Fibroblast of skin of back (primary cell): Measurements from ENCODE around the gene LECT2.
A peak's percentile ranks its signal among the peaks of the same experiment; 100 is the strongest.

Experiments
- DNase-seq: peaks from one replicate; pipeline ENCODE4 v3.0.0-alpha.2; 2013

Gene LECT2

GRCh38 chr5:135930949-135931295 lies 23.9 kb downstream of the LECT2 start:
- DNase-seq = no peak

GRCh38 chr5:135930029-135930948 lies 24.5 kb downstream of the LECT2 start:
- DNase-seq = no peak

GRCh38 chr5:135921388-135921787 lies 33.4 kb downstream of the LECT2 start:
- DNase-seq = peak; percentile 6

- DNase-seq = no peak
These were observed 34.6 kb downstream of the LECT2 start for GRCh38 chr5:135920199-135920598.

GRCh38 chr5:135916638-135917263 lies 38.0 kb downstream of the LECT2 start:
- no peak for DNase-seq

- DNase-seq = no peak
These were observed 39.2 kb downstream of the LECT2 start for GRCh38 chr5:135915466-135916001.

GRCh38 chr5:135913713-135914626 lies 40.8 kb downstream of the LECT2 start:
- no peak for DNase-seq

- DNase-seq = no peak
These were observed 49.6 kb downstream of the LECT2 start for GRCh38 chr5:135905144-135905543.

- no peak for DNase-seq
These were observed 53.1 kb downstream of the LECT2 start for GRCh38 chr5:135901633-135902032.

GRCh38 chr5:135900276-135900675 lies 54.5 kb downstream of the LECT2 start:
- DNase-seq = no peak

- DNase-seq = no peak
These were observed 56.1 kb downstream of the LECT2 start for GRCh38 chr5:135898651-135899050.
